ENCODE data around the gene NRG3.

GRCh38 chr10:82643076-82643475, 768.1 kb downstream of the NRG3 start:
- TF ChIP-seq FOXP2 (optimal IDR thresholded peaks at IDR 0.05; ENCODE audit: control extremely low read depth, extremely low read length, insufficient read depth) (no peak), EZH2 (IDR thresholded peaks at IDR 0.05) (no peak)

Measured in SK-N-MC (cell line).